ENCODE results near the gene TRAPPC3.

The TRAPPC3 gene

GRCh38 chr1:36088265-36088576 is 61.1 kb downstream of the TRAPPC3 start:
- Histone ChIP-seq H3K4me1 (ENCODE audit: insufficient read depth, low read length, poor library complexity, severe bottlenecking) (peaks cover 14% of the 10 kb centered on the region), H3K79me2 (ENCODE audit: insufficient read depth, low read length) (peaks cover 41% of the 10 kb centered on the region), H2AFZ (ENCODE audit: low read length) (peak overlapping the region; percentile 100), H3K9me2 (replicated peaks; ENCODE audit: low read depth, low read length) (no peaks in the 10 kb centered on the region), H3K9me3 (ENCODE audit: insufficient read depth, low read depth, low read length) (no peaks in the 10 kb centered on the region), H4K20me1 (ENCODE audit: insufficient read depth, low read length, poor library complexity, severe bottlenecking) (peaks cover 15% of the 10 kb centered on the region), H3K4me3 (ENCODE audit: low read length, poor library complexity, severe bottlenecking) (peak overlapping the region; percentile 93), H3K36me3 (ENCODE audit: insufficient read depth, low read length) (peaks cover 11% of the 10 kb centered on the region; the same call in 1 of the 2 replicates), H3K9ac (ENCODE audit: low read depth, low read length, poor library complexity, severe bottlenecking) (peak overlapping the region; percentile 84), H3K27me3 (ENCODE audit: insufficient read depth, low read length, poor library complexity, severe bottlenecking) (no peaks in the 10 kb centered on the region), H3F3A (ENCODE audit: low read depth) (no peaks in the 10 kb centered on the region), H3K4me2 (ENCODE audit: low read depth, low read length, poor library complexity, severe bottlenecking) (peak overlapping the region; percentile 80)
- TF ChIP-seq EZH2phosphoT487 (IDR thresholded peaks at IDR 0.05; ENCODE audit: borderline replicate concordance) (no peak), CTCF (conservative IDR thresholded peaks at IDR 0.05; ENCODE audit: low read length) (no peak)

- Histone ChIP-seq H2AFZ (ENCODE audit: low read length) (peak overlapping the region; percentile 100; the same call in 1 of the 2 replicates), H3K4me3 (ENCODE audit: low read length, poor library complexity, severe bottlenecking) (no peak overlapping the region), H3K9ac (ENCODE audit: low read depth, low read length, poor library complexity, severe bottlenecking) (no peak overlapping the region), H3K79me2 (ENCODE audit: insufficient read depth, low read length) (peaks cover 37% of the 10 kb centered on the region), H3K9me2 (replicated peaks; ENCODE audit: low read depth, low read length) (no peaks in the 10 kb centered on the region), H3K9me3 (ENCODE audit: insufficient read depth, low read depth, low read length) (no peaks in the 10 kb centered on the region), H3K4me1 (ENCODE audit: insufficient read depth, low read length, poor library complexity, severe bottlenecking) (peaks cover 14% of the 10 kb centered on the region), H3K27me3 (ENCODE audit: insufficient read depth, low read length, poor library complexity, severe bottlenecking) (no peaks in the 10 kb centered on the region), H3F3A (ENCODE audit: low read depth) (no peaks in the 10 kb centered on the region), H3K36me3 (ENCODE audit: insufficient read depth, low read length) (peaks cover 3% of the 10 kb centered on the region; the same call in 1 of the 2 replicates), H3K4me2 (ENCODE audit: low read depth, low read length, poor library complexity, severe bottlenecking) (peak overlapping the region; percentile 80), H4K20me1 (ENCODE audit: insufficient read depth, low read length, poor library complexity, severe bottlenecking) (peaks cover 15% of the 10 kb centered on the region)
- no peak for TF ChIP-seq CTCF (conservative IDR thresholded peaks at IDR 0.05; ENCODE audit: low read length)
- TF ChIP-seq EZH2phosphoT487 (IDR thresholded peaks at IDR 0.05; ENCODE audit: borderline replicate concordance) = no peak
These were observed 61.8 kb downstream of the TRAPPC3 start for GRCh38 chr1:36087233-36088123.

All from Loucy (cell line).